GM19328 (cell line): Measurements from ENCODE around the gene TBC1D19.

Source experiments
- ATAC-seq: cut with Tn5 transposase; IDR thresholded peaks from one replicate; pipeline ENCODE4 v1.9.1; 2021; ENCODE audit warnings: mild to moderate bottlenecking, moderate library complexity; ENCODE audit not compliant: unreplicated experiment

The TBC1D19 gene

DNA sequence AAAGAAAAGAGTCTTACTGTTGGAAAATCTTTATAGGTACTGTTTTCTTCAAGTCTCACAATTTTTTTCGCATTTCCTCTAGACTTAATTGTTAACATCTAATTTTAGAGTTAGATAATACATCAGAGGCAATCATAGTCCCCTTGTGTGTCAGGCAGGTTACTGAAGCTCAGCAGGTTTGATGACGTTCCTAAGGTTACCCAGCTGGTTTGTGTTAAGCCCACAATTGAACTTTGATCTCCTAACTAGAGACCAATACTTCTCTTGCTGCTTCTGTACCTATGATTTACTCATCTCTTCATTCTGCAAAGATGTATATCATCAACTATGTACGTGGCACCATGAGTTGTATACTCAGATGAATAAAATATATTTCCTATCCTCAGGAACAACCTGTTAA is 145.1 kb downstream of the TBC1D19 start:
- no peak for ATAC-seq

DNA sequence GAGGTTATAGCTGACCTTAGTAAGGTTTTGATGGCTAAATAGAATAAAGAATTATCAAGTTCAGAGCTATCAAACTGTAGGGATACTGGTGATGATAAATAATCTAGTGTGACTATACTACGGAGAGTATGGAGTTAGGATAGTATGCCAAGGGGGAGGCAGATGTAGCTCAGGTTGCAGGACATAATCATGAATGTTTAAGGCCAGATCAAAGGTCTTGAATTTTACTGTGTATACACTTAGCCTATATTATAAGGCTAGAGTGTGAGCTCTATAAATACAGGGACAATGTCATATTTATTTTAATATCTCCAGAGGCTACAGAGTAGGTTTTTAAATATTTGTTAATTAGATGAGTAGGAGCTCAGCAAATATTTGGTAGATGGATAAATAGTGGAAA is 145.7 kb downstream of the TBC1D19 start:
- no peak for ATAC-seq

DNA sequence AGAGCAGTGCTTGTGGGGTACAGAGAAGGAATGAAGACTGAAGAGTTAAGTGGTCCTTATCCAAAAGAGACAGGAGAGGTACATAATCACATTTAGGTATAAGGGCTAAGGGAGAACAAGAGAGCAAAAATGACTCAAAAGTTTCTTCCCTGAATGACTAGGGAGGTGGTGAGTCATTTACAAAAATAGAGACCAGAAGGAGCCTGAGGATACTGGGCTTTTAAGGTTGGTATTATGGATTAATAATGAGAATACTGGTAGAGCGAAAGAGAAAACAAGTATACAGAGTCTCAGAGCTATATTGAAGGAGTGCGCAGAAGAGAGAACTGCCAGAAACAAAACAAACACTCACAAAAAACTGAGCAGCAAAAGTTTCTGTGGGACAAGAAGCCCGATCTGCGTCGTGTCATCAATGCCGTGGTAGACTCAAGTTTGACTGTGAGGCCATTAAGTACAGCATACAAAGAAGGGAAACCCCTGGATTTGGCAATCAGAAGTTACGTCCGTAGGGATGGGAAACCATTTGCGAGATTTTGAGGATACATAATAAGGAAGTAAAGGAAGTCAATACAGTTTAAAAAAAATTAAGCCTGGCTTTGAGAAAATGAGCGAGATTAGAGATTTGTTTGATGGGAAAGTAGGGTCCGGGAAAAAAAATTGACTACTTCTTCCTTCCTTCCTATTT is 147.6 kb downstream of the TBC1D19 start:
- peak; percentile 68 for ATAC-seq

DNA sequence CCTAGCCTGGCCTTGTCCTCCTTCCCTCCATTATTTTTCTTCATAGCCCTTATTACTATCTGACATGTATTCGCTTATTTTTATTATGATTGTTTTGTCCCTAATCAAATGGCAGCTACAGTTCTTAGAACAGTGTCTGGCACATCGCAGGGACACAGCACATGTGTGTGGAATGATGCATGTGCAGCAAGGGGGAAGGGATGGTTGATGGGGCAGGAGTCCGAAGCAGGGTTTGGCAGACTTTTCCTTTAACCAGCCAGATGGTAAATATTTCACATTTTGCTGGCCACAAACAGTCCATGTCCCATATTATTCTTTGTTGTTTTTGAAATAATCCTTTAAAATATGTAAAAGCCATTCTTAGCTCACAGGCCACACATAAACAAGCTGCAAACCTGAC is 148.5 kb downstream of the TBC1D19 start:
- no peak for ATAC-seq

DNA sequence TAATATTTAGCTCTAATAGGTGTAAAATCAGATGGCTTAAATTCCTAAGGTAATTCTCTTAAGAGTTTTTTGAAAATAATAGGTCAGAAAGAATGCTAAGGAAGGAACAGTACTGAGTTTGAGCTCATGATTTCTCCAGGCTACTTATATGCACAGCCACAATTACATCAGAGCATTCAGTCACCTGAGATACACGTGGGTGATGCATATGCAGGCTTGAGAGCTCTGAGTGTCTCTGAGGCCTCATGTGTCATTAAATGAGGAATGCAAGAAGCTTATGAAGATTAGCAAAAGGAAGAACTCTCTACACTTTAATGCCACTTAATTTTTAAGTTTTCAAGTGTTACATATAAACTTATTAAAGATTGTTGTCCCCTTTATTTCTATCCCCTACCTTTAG is 152.7 kb downstream of the TBC1D19 start:
- ATAC-seq: no peak

DNA sequence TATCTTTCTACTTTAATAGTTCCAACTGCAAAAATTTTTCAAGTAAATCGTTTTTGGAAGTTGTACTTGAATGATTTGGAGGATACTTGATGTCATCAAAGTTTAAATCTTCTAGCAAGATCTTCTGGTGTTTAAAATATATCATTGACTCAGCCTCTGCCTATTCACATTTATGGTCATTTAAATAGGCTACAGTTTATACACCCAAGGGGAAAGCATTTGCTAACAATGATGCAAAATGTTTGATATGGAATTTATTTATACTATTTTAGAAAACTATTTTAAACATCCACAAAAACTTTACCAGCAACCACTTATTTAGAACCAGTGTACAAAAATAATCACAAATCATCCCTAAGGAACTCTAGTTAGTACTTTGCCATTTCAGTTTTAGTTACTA is 153.5 kb downstream of the TBC1D19 start:
- no peak for ATAC-seq

DNA sequence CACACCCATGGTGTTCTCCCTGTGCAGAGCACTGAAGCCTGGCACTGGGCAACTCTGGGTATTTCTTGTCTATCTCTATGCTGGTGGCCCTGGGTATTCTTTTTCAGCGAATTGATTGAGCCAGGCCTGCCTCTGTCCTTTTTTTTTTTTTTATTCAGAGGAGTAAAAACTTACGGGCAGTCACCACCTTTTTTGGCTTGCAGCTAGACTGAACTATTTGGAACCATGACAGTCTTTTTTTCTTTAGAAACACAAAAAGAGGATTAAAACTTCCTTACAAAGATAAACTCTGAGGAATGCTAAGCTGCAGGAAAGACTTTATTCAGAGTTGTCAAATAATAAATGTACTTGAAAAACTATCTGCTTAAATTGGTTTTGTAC is 157.6 kb downstream of the TBC1D19 start:
- ATAC-seq: no peak

DNA sequence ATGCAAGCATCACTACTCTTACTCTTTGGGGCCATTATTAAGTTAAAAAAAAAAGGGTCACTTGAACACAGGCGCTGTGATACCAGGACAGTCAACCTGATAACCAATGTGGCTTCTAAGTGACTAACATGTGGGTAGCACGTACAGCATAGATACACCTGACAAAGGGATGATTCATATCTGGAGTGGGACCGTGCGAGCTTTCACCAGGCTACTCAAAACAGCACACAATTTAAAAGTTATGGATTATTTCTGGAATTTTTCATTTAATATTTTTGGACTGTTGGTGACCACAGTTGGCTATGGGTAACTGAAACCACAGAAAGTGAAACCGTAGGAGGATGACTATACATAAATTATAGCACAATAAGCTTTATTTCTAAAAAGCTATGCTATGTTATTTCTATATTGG is 162.9 kb downstream of the TBC1D19 start:
- ATAC-seq: peak; percentile 97

DNA sequence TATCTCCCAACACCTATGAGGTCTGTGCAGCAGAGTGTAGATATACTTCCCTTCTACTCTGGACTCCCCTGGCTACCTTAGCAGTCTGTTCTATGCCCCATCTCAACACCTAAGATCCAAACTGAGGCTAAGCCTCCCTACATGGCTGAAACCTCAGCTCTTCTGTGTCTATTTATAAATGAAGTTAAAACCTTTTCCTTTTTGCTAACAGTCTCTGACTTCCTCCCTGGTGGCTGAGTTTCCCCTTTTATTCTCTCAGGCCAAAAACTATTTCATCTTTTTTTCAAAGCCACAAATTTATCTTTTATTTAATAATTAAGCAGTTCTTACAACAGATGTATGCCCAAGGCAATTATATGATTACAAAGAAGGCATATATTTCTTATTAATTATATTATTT is 164.9 kb downstream of the TBC1D19 start:
- no peak for ATAC-seq

DNA sequence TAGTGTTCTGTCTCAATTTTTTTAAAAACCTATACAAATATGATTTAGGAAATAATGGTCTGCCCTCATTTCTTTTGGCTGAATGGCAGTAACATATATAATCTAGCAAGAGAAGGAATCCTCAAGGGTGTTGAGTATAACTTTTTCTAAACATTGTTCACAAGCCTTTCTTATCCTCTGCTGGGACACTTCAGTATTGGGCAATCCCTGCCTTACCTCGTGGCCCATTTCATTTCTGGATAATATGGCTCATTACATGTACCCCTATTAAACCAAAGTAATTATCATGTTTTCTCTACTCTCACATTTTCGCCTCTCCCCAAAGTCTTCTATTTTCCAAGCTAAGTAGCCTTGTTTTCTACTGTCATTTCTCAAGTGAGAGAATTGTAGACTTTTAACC is 166.0 kb downstream of the TBC1D19 start:
- ATAC-seq: no peak

DNA sequence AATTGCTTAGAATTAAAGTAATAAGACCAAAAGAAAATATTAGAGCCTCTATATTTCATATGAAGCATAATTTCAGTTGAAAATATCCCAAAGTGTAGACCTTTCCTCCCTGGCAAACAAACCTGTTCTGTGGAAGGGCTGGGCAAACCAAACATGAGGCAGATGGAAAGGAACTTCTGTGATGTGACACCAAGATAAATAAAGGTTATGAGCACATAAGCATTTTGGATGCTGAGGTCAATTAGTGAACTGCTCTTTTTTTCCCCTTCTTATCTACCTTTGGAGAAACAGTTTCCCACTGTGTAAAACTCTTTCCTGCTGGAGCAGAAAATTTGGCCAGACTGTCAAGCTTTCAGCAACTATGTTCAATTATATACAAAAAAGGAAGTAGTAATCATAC is 167.1 kb downstream of the TBC1D19 start:
- ATAC-seq: no peak

DNA sequence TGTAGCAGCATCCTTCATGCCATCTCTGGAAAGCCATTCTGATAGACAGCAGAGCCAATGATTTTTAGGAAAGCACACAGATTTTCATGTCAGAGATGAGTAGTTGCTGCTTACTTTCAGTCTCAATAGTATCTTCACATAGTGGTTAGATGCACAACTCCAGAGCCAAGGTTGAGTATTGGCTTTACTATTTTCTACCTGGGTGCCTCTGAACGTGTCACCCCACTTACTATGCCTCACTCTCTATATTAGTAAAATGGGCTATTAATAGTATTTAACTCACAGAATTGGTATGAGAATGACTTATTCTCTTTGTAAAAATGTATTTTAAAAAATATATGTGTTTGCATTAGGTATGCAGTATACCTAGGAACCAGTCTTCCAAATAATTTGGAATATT is 168.0 kb downstream of the TBC1D19 start:
- peak; percentile 76 for ATAC-seq

DNA sequence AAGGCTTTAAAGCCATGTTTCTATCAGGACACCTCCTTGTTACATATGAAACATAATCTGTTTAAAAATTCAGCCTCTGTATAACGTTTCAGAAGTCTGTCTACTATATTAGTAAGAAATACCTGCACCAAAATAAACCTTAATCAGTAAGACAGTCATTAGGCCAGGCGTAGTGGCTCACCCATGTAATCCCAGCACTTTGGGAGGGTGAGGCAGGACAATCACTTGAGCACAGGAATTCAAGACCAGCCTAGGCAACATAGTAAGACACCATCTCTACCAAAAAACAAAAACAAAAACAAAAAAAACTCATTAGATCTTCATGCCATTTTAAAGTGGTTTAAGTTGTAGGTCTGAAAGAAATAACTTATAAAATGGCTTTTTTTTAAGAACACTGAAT is 169.3 kb downstream of the TBC1D19 start:
- no peak for ATAC-seq

DNA sequence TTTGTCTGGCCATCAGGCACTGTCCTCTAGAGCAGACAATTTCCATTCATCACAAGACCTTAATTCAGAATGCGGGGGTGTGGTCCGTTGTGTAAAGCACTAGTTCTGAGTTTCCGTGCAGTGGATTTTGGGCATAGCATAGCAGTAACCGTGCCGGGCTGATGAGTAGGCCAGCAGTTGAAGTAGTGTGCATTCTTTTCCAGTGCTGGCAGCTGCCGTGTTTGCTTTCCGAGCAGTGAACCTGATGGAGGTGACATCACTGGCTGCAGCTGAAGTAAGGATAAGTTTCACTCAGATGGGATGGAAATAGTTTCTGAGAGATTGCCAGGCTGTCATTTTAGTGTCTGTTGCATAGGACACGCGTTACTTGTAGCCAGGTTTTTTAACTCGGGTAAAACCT is 169.7 kb downstream of the TBC1D19 start:
- ATAC-seq: no peak

DNA sequence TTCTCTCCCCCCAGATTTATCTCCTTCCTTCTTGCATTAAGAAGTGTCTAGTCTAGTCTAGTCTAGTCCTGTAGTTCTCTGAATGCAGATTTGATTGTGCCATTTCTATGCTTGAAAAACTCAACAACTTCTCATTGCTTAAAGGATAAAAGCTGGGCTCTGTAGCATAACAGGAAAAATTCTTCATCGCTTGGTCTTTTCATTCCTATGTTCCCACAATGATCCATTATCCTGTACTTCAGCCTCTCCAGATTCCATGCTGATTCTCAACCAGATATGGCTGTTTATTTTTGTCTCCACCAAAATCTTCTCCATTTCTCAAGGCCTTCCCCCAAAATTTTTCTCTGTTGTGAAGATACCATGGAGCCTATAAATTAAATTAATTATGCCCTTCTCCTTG is 173.9 kb downstream of the TBC1D19 start:
- ATAC-seq: no peak

DNA sequence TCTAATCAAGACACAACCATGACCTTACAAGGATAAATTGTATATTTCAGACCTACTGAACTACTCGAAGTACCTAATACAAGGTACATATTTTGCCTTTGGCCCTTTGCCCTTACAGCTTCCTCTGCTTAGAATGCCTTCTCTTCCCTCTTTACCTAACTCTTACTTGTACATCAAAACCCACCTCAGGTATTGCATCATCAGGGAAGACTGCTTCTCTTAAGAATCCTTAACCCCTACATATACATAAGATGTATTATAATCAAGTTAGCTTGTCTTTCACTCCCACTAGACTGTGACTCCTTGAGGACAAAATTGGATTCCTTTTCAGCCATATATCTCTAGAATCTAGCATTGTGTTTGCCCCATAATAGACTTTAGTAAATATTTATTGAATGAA is 175.0 kb downstream of the TBC1D19 start:
- no peak for ATAC-seq

DNA sequence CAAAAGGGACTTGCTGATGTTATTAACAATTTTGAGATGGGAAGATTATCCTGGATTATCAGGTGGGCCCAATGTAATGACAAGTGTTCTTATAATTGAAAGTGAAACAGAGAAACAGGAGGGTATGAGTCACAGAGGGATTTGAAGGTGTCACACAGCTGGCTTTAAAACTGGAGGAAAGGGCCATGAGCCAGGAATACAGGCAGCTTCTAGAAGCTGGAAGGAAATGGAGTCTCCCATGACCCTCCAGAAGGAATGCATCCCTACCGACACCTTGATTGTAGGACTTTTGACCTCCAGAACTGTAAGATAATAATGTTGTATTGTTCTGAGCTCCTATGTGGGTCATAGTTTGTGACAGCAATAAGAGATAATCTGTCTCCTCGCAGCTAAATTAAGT is 178.8 kb downstream of the TBC1D19 start:
- no peak for ATAC-seq

DNA sequence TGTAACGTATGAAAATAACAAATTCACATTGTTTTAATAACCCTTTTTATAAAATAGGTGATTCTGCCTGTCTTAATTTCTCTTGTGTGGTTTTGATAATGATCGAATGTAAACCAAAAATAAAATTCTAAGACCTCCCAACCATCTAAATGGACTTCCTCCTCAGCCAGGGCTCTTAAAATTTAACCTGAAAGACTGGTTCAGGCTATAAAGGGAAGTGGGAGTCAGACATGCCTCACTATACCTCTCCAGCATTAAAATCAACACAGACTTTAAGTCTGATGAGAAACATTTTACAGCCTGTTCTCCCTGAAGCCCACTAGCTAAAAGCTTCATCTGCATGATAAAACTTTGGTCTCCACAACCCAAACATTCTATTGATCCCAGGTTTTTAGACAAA is 179.2 kb downstream of the TBC1D19 start:
- no peak for ATAC-seq

DNA sequence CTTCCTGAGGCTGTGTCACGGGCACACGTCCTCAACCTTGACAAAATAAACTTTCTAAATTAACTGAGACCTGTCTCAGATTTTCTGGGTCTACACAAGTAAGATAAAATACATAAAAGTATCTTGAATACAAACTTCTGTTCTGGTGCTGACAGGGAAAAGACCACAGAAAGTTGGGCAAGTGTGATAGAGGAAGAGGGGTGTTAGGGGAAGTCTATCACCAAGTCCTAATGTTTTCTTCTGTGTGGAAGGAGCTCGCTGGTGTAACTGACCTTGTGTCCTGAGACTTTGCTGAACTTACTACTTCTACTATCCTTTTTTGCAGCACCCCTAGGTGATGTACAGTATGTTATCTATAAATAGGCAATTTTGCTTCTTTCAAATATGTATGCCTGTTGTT is 179.8 kb downstream of the TBC1D19 start:
- no peak for ATAC-seq

DNA sequence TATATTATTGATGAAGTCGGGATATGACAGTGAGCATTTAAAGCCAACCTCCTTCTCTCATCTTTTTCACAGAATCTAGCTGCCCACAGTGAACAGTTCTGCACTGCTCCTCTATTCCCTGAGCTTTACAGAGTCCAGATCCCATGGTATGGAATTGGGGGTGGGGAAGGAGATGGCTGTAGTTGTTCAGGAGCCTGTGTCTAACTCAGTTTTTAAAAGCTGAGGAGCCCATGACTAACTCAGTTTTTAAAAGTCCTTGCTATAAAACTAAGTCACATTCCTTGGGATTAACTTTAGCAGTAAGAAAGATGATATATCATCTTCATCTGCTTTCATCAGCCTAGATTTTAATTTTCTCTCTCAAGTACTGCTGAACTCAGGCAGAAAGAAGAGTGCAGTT is 180.3 kb downstream of the TBC1D19 start:
- ATAC-seq: no peak

DNA sequence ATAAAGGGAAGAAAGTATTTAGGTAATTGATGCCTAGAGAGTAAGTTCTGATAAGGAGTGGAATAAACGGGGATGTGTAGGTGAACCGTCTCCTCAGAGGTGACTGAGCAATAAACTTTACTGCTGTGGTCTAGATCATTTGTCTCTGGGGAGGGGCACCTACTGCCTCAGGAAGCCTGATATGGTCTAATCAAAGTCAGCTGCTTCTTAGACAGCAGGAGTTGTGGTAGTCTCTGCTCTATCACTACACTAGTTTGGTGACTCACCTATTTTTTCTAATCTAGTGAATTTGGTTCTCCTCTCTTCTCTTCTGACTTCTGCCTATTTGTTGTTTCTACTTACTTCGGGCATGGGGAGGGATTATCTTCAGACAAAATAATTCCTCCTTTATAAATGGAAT is 181.6 kb downstream of the TBC1D19 start:
- ATAC-seq: no peak

DNA sequence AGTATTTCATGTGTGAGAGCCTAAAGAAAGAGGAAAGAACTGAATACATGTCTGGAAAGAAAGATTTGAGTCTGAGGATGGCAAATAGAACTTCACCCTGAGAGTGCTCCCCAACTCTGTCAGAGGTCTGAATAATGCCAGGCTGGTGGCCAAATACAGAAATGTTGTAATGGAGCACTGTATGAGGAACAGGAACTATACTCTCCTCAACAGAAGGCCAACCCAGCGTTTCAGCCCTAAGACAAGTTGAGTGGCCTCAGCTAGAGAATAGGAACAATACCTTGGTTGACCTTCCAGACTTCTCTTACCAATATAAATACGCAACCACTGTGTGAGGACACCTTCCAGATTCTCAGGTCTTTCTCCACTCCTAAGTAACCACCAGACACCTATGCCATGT is 182.3 kb downstream of the TBC1D19 start:
- no peak for ATAC-seq

DNA sequence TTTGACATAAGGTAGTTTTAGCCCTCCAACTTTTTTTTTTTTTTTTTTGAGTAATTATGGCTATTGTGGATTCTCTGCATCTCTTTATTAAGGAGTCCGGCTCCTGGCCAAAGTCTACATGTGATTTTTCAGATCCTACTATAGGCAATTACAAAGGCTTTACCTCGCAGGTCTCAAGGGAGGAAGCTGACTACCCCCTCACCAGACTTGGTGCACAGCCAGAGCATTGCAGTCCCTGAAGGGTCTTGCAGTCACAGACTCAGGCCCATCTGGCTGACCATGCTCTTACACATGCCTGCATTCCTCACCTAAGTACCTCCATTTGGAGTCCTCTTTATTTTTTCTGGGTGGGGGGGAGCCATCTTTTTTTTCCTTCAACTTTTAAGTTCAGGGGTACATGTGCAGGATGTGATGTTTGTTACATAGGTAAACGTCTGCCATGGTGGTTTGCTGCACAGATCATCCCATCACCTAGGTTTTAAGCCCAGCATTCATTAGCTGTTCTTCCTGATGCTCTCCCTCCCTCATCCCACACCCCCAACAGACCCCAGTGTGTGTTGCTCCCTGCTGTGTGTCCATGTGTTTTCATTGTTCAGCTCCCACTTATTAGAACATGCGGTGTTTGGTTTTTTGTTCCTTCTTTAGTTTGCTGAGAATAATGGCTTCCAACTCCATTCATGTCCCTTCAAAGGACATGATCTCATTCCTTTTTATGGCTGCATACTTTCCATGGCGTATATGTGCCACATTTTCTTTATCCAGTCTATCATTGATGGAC is 188.4 kb downstream of the TBC1D19 start:
- ATAC-seq: no peak
